ENCODE data around the gene CLCNKA.

DNA sequence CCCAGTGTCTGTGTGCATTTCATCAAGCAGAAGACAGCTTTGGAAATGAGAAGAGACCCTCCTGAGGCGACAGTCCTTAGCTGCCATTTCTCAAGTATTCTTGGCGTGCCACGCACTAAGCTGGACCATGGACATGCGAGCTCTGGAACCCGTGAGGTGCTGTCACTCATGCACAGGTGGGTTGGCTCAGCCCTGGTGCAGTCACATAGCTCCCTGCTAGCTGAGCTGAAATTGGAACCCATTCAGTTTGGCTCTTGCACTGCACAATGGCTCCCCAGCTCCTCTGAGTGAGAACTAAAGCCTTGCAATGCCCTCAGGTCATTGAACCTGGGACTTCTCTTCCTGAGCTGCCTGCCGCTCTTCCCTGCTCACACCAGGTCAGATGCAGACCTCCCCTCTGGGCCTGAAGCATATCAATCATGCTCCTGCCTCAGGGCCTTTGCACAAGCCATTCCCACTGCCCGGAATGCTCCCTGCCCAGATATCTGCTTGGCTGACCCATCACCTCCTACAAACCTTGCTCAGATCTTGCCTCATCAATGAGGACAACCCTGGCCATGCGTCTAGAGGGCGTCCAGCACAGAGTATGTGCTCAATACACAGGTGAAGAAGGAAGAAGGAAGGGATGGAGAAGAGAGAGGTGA, 24.1 kb upstream of the CLCNKA start:
- TF ChIP-seq, protein P1, sequence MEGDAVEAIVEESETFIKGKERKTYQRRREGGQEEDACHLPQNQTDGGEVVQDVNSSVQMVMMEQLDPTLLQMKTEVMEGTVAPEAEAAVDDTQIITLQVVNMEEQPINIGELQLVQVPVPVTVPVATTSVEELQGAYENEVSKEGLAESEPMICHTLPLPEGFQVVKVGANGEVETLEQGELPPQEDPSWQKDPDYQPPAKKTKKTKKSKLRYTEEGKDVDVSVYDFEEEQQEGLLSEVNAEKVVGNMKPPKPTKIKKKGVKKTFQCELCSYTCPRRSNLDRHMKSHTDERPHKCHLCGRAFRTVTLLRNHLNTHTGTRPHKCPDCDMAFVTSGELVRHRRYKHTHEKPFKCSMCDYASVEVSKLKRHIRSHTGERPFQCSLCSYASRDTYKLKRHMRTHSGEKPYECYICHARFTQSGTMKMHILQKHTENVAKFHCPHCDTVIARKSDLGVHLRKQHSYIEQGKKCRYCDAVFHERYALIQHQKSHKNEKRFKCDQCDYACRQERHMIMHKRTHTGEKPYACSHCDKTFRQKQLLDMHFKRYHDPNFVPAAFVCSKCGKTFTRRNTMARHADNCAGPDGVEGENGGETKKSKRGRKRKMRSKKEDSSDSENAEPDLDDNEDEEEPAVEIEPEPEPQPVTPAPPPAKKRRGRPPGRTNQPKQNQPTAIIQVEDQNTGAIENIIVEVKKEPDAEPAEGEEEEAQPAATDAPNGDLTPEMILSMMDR (IDR thresholded peaks at IDR 0.05; ENCODE audit: low read length): no peak
- no peak for TF ChIP-seq EZH2 (optimal IDR thresholded peaks at IDR 0.05; ENCODE audit: low read depth, low read length)
